ENCODE measurements around the gene ADGRG1.

Gene ADGRG1

DNA sequence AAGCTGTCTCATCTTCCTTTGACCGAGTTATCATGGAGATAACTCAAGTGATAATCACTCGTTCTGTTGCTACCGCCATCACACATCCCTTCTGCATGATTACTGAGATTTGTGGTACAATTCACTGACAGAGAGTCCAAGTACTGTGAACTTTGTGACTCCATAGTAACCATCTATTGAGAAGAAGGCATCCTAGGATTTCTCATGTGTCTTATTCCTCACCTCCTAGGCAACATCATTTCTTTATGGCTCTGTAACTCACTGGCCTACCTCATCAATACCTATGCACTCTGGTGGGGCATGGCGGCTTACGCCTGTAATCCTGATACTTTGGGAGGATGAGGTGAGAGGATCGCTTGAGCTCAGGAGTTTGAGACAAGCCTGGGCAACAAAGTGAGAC lies 85.6 kb downstream of the ADGRG1 start:
- Histone ChIP-seq H3K9me3 (replicated peaks; ENCODE audit: insufficient read depth, low read length) (no peaks in the 10 kb centered on the region), H3K79me2 (ENCODE audit: low read length) (no peaks in the 10 kb centered on the region), H3K4me3 (ENCODE audit: low read length) (no peak overlapping the region), H3K4me1 (ENCODE audit: low read length) (no peaks in the 10 kb centered on the region), H3K36me3 (replicated peaks; ENCODE audit: insufficient read depth, low read length) (no peaks in the 10 kb centered on the region), H2AFZ (ENCODE audit: low read length) (no peak overlapping the region), H3K4me2 (ENCODE audit: low read depth, low read length) (no peak overlapping the region), H4K20me1 (ENCODE audit: insufficient read depth, low read length) (no peaks in the 10 kb centered on the region), H3K27me3 (replicated peaks; ENCODE audit: insufficient read depth, low read length) (no peaks in the 10 kb centered on the region; the same call in 1 of the 2 replicates), H3K9me2 (replicated peaks; ENCODE audit: insufficient read depth, low read length) (no peaks in the 10 kb centered on the region), H3F3A (ENCODE audit: insufficient read depth, low read length) (no peaks in the 10 kb centered on the region), H3K9ac (ENCODE audit: low read length) (no peak overlapping the region), H3K27ac (ENCODE audit: low read length) (no peak overlapping the region)
- TF ChIP-seq, protein P1, sequence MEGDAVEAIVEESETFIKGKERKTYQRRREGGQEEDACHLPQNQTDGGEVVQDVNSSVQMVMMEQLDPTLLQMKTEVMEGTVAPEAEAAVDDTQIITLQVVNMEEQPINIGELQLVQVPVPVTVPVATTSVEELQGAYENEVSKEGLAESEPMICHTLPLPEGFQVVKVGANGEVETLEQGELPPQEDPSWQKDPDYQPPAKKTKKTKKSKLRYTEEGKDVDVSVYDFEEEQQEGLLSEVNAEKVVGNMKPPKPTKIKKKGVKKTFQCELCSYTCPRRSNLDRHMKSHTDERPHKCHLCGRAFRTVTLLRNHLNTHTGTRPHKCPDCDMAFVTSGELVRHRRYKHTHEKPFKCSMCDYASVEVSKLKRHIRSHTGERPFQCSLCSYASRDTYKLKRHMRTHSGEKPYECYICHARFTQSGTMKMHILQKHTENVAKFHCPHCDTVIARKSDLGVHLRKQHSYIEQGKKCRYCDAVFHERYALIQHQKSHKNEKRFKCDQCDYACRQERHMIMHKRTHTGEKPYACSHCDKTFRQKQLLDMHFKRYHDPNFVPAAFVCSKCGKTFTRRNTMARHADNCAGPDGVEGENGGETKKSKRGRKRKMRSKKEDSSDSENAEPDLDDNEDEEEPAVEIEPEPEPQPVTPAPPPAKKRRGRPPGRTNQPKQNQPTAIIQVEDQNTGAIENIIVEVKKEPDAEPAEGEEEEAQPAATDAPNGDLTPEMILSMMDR (IDR thresholded peaks at IDR 0.05; ENCODE audit: low read length): no peak
- no peak for DNase-seq
